CD4-positive, CD25-positive, alpha-beta regulatory T cell (primary cell): ENCODE results near the gene FAM174C. TPM values are rescaled to one million over a fixed set of nuclear protein-coding genes. Genes with fewer than 3 reads are reported as not detected.

Source experiments
- ATAC-seq, 2 donors: fragments of 150-1000 bp; cut with Tn5 transposase; one replicate each; pipeline ENCODE4 v1.10.0; 2021; ENCODE audit warnings: low read depth in 2 of 2, moderate number of reproducible peaks in 2 of 2, moderate library complexity in 1 of 2
- DNase-seq, 3 donors: peaks; one replicate each; pipeline versions ENCODE4 v3.0.0 to v3.0.0-alpha.2; 2012 to 2022; ENCODE audit warnings: mixed read lengths in 1 of 3
- H3K27ac ChIP-seq: one replicate; pipeline ENCODE4 v1.7.0; 2013; ENCODE audit warnings: mild to moderate bottlenecking, low read length; ENCODE audit not compliant: insufficient read depth, poor library complexity, severe bottlenecking
- H3K27me3 ChIP-seq: one replicate; pipeline ENCODE4 v1.7.0; 2013; ENCODE audit warnings: low read length; ENCODE audit not compliant: control insufficient read depth, insufficient read depth
- H3K36me3 ChIP-seq: one replicate; pipeline ENCODE4 v1.7.0; 2013; ENCODE audit warnings: mild to moderate bottlenecking, low read length, moderate library complexity; ENCODE audit not compliant: control insufficient read depth, insufficient read depth
- H3K4me1 ChIP-seq: 2 replicates; pipeline ENCODE4 v1.7.0; 2013; ENCODE audit warnings: mild to moderate bottlenecking, low read length; ENCODE audit not compliant: insufficient read depth, control insufficient read depth, poor library complexity, severe bottlenecking
- H3K4me3 ChIP-seq: one replicate; pipeline ENCODE4 v1.7.0; 2013; ENCODE audit warnings: low read depth, mild to moderate bottlenecking, low read length, moderate library complexity
- H3K9me3 ChIP-seq, 2 experiments: 1 replicate in 1 of 2; 2 replicates in 1 of 2; pipeline ENCODE4 v1.7.0; 2013; ENCODE audit warnings: low read length in 2 of 2, mild to moderate bottlenecking in 1 of 2, moderate library complexity in 1 of 2; ENCODE audit not compliant: control insufficient read depth in 2 of 2
- H3K27ac Mint-ChIP-seq, 3 donors: one replicate each; pipeline ENCODE4 v1.8.0; 2020 to 2022; ENCODE audit warnings: mild to moderate bottlenecking in 3 of 3, mixed read lengths in 3 of 3, moderate library complexity in 2 of 3
- H3K27me3 Mint-ChIP-seq: one replicate; pipeline ENCODE4 v1.8.0; 2022; ENCODE audit warnings: mild to moderate bottlenecking, mixed read lengths
- H3K36me3 Mint-ChIP-seq: one replicate; pipeline ENCODE4 v1.8.0; 2020; ENCODE audit warnings: mixed read lengths
- H3K4me1 Mint-ChIP-seq, 4 donors: one replicate each; pipeline ENCODE4 v1.8.0; 2020 to 2022; ENCODE audit warnings: mixed read lengths in 4 of 4, mild to moderate bottlenecking in 1 of 4
- H3K4me3 Mint-ChIP-seq, 4 donors: one replicate each; pipeline ENCODE4 v1.8.0; 2020 to 2022; ENCODE audit warnings: mild to moderate bottlenecking in 4 of 4, mixed read lengths in 4 of 4, moderate library complexity in 3 of 4
- H3K9me3 Mint-ChIP-seq, 7 donors: one replicate each; pipeline ENCODE4 v1.8.0; 2020 to 2022; ENCODE audit warnings: mixed read lengths in 7 of 7, mild to moderate bottlenecking in 3 of 7, moderate library complexity in 2 of 7
- polyA plus RNA-seq, 4 donors: library from polyadenylated mRNA; unstranded; fragments of 300-500 nt; fragmentation: Illumina TruSeq; gene quantifications; one replicate each; pipeline ENCODE4 v1.2.3, GENCODE V29; 2021
- total RNA-seq: library from RNA; stranded (reverse); gene quantifications from one replicate; pipeline ENCODE4 v1.2.3, GENCODE V29; 2022

Gene FAM174C
- total and polyA plus RNA-seq, 5 donors from 2014 or later: 44.2 to 91.3 (median 87.4) TPM

- Mint-ChIP-seq H3K27ac (peak overlapping the region in 2 of 3 donors; percentile 40 to 71), H3K4me1 (peaks cover 0 to 43% (median 18%) of the 10 kb centered on the region in 4 donors), H3K36me3 (no peaks in the 10 kb centered on the region), H3K9me3 (peaks cover 0 to 3% (median 0%) of the 10 kb centered on the region in 7 donors), H3K27me3 (peaks cover 21% of the 10 kb centered on the region), H3K4me3 (peak overlapping the region; percentile 83 to 89 (median 86))
- Histone ChIP-seq H3K9me3 (no peaks in the 10 kb centered on the region), H3K36me3 (no peaks in the 10 kb centered on the region), H3K27ac (peak overlapping the region; percentile 61), H3K27me3 (no peaks in the 10 kb centered on the region), H3K4me3 (no peak overlapping the region), H3K4me1 (peaks cover 51% of the 10 kb centered on the region)
- DNase-seq: no peak
- ATAC-seq: no peak
These were observed 35.9 kb upstream of the FAM174C start for GRCh38 chr19:1239420-1239795.

GRCh38 chr19:1239796-1240737, 35.3 kb upstream of the FAM174C start:
- Histone ChIP-seq H3K9me3 (no peaks in the 10 kb centered on the region), H3K27me3 (no peaks in the 10 kb centered on the region), H3K27ac (peak overlapping the region; percentile 61), H3K4me1 (peaks cover 57% of the 10 kb centered on the region), H3K4me3 (no peak overlapping the region), H3K36me3 (no peaks in the 10 kb centered on the region)
- DNase-seq (peak; percentile 87 to 93 (median 90)), ATAC-seq (peak; percentile 55 to 59)
- H3K9me3 Mint-ChIP-seq: peaks cover 0 to 3% (median 0%) of the 10 kb centered on the region in 7 donors
- no peaks in the 10 kb centered on the region for H3K36me3 Mint-ChIP-seq
- peaks cover 21% of the 10 kb centered on the region for H3K27me3 Mint-ChIP-seq
- peak overlapping the region in 3 of 4 donors; percentile 83 to 96 (median 89) for H3K4me3 Mint-ChIP-seq
- H3K4me1 Mint-ChIP-seq: peaks cover 0 to 46% (median 20%) of the 10 kb centered on the region in 4 donors
- H3K27ac Mint-ChIP-seq: peak overlapping the region in 1 of 3 donors; percentile 71

GRCh38 chr19:1240925-1241324, 34.4 kb upstream of the FAM174C start:
- Mint-ChIP-seq H3K36me3 (no peaks in the 10 kb centered on the region), H3K4me1 (peaks cover 0 to 46% (median 20%) of the 10 kb centered on the region in 4 donors), H3K4me3 (peak overlapping the region; percentile 89 to 96 (median 94)), H3K27me3 (peaks cover 21% of the 10 kb centered on the region), H3K27ac (peak overlapping the region; percentile 96 to 98 (median 97)), H3K9me3 (peaks cover 0 to 3% (median 0%) of the 10 kb centered on the region in 7 donors)
- Histone ChIP-seq H3K36me3 (no peaks in the 10 kb centered on the region), H3K9me3 (no peaks in the 10 kb centered on the region), H3K27ac (peak overlapping the region; percentile 74), H3K27me3 (no peaks in the 10 kb centered on the region), H3K4me1 (peaks cover 62% of the 10 kb centered on the region), H3K4me3 (peak overlapping the region; percentile 41)
- DNase-seq: no peak
- no peak for ATAC-seq

- H3K4me3 Mint-ChIP-seq: peak within 1 kb of the TSS; percentile 89 to 96 (median 94)
- Histone ChIP-seq H3K27me3 (no peaks in the 10 kb centered on the region), H3K9me3 (no peaks in the 10 kb centered on the region), H3K4me1 (peaks cover 62% of the 10 kb centered on the region), H3K36me3 (no peaks in the 10 kb centered on the region), H3K4me3 (peak within 1 kb of the TSS; percentile 41), H3K27ac (peak within 1 kb of the TSS; percentile 74)
- ATAC-seq (peak; percentile 68 to 70), DNase-seq (peak; percentile 82 to 95 (median 88))
- H3K4me1 Mint-ChIP-seq: peaks cover 0 to 46% (median 20%) of the 10 kb centered on the region in 4 donors
- peaks cover 21% of the 10 kb centered on the region for H3K27me3 Mint-ChIP-seq
- H3K27ac Mint-ChIP-seq: peak within 1 kb of the TSS; percentile 96 to 98 (median 97)
- peaks cover 0 to 3% (median 0%) of the 10 kb centered on the region in 7 donors for H3K9me3 Mint-ChIP-seq
- H3K36me3 Mint-ChIP-seq: no peaks in the 10 kb centered on the region
These were observed 33.8 kb upstream of the FAM174C start, which contains the start of gene ATP5F1D for GRCh38 chr19:1241417-1242095. TSS of gene ATP5F1D (plus strand) at chr19:1241751. CDS start at chr19:1241851, 100 bp downstream.

- peak overlapping the region in 2 of 3 donors; percentile 86 to 93 for H3K27ac Mint-ChIP-seq
These were observed 31.3 kb upstream of the FAM174C start for GRCh38 chr19:1243768-1244692.

GRCh38 chr19:1244693-1245451, 30.5 kb upstream of the FAM174C start:
- peak overlapping the region; percentile 57 for H3K27ac ChIP-seq
- H3K9me3 ChIP-seq: no peaks in the 10 kb centered on the region
- peaks cover 51% of the 10 kb centered on the region for H3K4me1 ChIP-seq
- Mint-ChIP-seq H3K27me3 (peaks cover 5% of the 10 kb centered on the region), H3K27ac (peak overlapping the region in 2 of 3 donors; percentile 86 to 93), H3K9me3 (peaks cover 0 to 3% (median 0%) of the 10 kb centered on the region in 7 donors), H3K4me1 (peaks cover 0 to 32% (median 10%) of the 10 kb centered on the region in 4 donors), H3K4me3 (peak overlapping the region; percentile 61 to 90 (median 82)), H3K36me3 (no peaks in the 10 kb centered on the region)
- H3K27me3 ChIP-seq: no peaks in the 10 kb centered on the region
- DNase-seq: no peak
- no peak for ATAC-seq
- no peaks in the 10 kb centered on the region for H3K36me3 ChIP-seq
- H3K4me3 ChIP-seq: no peak overlapping the region

More at GRCh38 chr19:1243768-1244692, 31.3 kb upstream of the FAM174C start:
- peaks cover 54% of the 10 kb centered on the region for H3K4me1 ChIP-seq
- H3K4me3 Mint-ChIP-seq: peak overlapping the region; percentile 61 to 96 (median 86)
- peak overlapping the region; percentile 57 for H3K27ac ChIP-seq
- no peak overlapping the region for H3K4me3 ChIP-seq
- H3K27me3 Mint-ChIP-seq: peaks cover 12% of the 10 kb centered on the region
- ATAC-seq (peak; percentile 38 to 47), DNase-seq (peak; percentile 75 to 87 (median 87))
- peaks cover 0 to 3% (median 0%) of the 10 kb centered on the region in 7 donors for H3K9me3 Mint-ChIP-seq
- H3K9me3 ChIP-seq: no peaks in the 10 kb centered on the region
- H3K36me3 ChIP-seq: no peaks in the 10 kb centered on the region
- peaks cover 0 to 38% (median 15%) of the 10 kb centered on the region in 4 donors for H3K4me1 Mint-ChIP-seq
- H3K27me3 ChIP-seq: no peaks in the 10 kb centered on the region
- no peaks in the 10 kb centered on the region for H3K36me3 Mint-ChIP-seq
